C1 segment of cervical spinal cord (tissue), 14 donors: ENCODE data around the gene SYNJ2.
A peak's percentile ranks its signal among the peaks of the same experiment; 100 is the strongest.
"Not testable (repeated sequence)": the region's sequence is repeated elsewhere in the genome, so short reads cannot be mapped to it uniquely, and the experiment has no call there.

Experiments used
- DNase-seq, 14 donors: peaks; one replicate each; lab custom pipeline; 2025; lab: John Stamatoyannopoulos, UW

The SYNJ2 gene, protein sequence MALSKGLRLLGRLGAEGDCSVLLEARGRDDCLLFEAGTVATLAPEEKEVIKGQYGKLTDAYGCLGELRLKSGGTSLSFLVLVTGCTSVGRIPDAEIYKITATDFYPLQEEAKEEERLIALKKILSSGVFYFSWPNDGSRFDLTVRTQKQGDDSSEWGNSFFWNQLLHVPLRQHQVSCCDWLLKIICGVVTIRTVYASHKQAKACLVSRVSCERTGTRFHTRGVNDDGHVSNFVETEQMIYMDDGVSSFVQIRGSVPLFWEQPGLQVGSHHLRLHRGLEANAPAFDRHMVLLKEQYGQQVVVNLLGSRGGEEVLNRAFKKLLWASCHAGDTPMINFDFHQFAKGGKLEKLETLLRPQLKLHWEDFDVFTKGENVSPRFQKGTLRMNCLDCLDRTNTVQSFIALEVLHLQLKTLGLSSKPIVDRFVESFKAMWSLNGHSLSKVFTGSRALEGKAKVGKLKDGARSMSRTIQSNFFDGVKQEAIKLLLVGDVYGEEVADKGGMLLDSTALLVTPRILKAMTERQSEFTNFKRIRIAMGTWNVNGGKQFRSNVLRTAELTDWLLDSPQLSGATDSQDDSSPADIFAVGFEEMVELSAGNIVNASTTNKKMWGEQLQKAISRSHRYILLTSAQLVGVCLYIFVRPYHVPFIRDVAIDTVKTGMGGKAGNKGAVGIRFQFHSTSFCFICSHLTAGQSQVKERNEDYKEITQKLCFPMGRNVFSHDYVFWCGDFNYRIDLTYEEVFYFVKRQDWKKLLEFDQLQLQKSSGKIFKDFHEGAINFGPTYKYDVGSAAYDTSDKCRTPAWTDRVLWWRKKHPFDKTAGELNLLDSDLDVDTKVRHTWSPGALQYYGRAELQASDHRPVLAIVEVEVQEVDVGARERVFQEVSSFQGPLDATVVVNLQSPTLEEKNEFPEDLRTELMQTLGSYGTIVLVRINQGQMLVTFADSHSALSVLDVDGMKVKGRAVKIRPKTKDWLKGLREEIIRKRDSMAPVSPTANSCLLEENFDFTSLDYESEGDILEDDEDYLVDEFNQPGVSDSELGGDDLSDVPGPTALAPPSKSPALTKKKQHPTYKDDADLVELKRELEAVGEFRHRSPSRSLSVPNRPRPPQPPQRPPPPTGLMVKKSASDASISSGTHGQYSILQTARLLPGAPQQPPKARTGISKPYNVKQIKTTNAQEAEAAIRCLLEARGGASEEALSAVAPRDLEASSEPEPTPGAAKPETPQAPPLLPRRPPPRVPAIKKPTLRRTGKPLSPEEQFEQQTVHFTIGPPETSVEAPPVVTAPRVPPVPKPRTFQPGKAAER (N-terminal part only)

DNA sequence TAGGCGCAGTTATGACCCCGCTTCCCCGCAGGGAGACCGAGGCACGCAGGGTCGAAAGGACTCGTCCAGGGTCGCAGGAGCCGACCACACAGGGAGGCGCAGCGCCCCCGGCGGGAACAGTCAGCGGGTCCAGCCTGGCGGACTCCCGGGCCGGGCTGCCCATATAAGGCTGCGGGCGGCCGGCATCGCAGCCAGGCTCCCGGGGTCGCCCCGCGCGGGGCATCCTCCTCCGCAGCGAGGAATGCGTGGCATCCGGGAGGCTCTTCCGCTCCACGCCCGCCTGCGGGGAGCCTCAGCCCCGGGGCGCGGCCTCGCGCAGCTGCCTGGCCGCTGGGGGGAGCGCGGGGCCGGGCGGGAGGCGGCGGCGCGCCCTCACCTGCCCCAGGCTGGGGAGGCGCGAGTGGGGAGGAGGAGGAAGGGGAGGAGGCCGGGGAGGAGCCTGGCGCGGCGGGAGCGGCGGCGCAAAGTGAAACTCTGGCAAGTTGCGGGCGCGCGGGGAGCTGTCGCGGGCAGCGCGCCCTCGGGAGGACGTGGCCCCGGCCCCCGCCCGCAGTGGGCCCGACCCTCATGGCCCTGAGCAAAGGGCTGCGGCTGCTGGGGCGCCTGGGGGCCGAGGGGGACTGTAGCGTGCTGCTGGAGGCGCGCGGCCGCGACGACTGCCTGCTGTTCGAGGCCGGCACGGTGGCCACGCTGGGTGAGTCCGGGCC, at the start of gene SYNJ2:
SYNJ2 (plus strand) TSS at position 469 of the 707 bp plus-strand sequence; CDS start at position 568, 99 bp downstream.
- peak in 5 of 14 donors; percentile 38 to 67 (median 63) for DNase-seq

DNA sequence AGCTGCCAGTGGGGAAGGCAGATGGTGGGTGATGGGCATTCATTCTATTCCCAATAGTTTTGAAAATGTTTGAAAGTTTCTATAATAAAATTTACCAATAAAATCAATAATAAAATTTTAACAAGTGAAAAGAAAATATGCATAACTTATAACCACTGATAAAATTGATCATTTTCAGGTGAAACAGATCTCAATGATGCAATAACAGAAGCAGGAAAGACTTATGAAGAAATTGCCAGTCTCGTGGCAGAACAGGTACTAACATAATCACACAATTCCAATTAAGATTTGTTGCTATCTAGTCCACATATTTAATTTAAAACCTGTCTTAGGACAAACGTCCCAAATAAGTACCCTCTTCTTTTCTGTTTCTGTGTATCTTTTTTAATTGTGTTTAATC, 45.9 kb upstream of the SYNJ2 start:
- no peak for DNase-seq

DNA sequence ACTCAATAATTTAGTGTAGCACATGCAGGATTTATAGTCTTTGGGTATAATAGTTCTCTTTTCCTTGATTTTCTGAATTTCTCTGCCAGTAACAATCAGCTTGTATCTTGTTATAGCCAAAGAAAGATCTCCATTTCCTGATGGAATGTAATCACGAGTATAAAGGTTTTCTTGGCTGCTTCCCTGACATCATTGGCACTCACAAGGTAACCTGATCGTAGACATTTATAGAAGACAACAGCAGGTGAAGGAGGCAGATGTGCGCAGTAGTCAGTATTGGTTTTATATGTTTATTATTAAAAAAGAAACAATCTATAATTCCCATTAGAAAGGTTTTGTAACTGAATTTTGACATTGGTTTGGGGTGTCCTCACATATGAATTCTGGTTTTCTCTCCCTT, 44.3 kb upstream of the SYNJ2 start:
- DNase-seq, result no peak

DNA sequence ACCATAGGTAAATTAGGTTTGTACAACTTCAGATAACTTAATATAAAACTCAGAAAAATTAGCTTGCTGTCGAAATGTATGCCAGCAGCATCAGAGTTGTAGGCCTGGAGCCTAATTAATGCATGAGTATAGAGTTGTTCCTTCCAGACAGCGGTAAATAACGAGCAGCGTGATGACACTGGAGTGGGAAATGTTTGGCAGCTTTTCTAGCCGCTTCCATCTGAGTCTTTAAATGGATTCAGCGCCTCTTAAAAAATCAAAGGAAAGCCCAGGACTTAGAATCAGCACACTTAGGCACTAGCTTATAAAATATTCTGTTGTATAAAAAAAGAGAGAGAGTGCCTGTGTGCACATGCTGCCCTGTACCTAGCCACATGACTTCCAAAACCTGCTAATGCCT, 43.7 kb upstream of the SYNJ2 start:
- DNase-seq, result no peak

DNA sequence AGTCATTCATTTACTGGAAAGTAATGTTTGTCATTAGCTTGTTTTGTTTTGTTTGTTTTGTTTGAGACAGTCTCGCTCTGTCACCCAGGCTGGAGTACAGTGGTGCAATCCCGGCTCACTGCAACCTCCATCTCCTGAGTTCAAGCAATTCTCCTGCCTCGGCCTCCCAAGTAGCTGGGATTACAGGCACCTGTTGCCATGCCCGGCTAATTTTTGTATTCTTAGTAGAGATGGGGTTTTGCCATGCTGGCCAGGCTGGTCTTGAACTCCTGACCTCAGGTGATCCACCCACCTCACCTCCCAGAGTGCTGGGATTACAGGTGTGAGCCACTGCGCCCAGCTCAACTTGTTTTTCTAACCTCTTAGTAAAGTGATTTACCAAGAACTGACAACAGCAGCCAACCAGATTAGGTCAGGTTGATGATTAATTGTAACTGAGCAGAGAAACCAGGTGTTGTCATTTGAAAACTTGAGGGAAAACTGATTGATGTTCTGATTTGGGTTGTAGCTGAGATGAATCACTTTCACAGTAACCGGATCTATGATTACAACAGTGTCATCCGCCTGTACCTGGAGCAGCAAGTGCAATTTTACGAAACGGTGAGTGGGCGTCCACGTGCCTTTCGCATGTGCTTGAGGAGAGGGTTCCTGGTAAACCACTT, 41.2 kb upstream of the SYNJ2 start:
- DNase-seq, result not testable (repeated sequence)

DNA sequence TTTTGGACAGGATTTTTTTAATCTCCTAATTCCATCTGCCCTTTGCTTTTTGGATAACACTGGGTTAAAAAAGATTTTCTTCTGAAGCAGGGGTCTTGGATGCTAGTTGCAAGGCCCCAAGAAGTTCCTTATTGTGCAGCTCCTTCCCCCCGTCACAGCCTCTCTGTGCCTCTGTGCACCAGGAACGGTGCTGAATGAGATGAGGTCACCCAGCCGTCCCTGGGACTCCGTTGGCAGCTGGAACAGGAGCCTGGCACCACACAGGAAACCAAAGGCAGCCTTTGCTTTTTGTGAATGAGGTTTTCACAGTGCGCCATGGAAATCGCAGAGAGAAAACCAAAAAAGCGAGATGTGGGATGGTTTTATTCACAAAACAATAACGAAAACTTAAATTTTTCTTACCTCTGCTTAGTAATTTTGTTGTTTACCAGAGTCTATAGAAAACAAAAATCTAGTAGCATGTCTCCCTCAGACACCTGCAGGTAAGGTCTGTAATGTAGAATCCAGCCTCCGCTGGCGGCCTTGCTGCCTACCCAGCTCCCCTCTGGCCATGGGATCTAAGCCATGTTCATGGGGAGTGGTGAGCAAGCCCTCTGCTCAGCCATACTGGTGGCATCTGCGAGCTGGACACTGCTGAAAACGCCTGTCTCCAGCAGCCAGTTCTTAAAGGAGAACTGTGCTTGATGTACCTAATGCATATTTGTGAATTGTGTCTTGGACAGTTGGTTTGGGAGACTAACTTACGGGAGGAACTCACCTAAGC, 40.4 kb upstream of the SYNJ2 start:
- DNase-seq, result peak in 11 of 14 donors; percentile 30 to 79 (median 64)

DNA sequence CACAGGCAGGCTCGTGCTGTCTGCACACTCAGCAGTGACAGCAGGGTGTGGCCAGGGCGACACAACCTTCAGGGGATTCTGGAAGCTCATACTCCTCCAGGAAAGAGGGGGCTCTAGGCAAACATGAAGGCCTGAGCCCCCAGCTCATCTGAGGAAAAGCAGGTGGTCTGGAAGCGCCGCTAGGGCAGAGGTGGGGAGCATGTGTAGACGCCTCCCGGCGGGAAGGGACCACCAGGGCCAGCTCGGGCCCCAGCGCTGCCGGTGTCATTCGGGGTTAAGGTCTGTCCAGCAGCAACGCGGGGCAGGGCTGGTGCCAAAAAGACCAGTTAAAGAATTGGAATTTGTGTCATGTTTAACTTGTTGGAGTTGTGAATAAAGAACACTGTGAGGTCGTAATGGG, 39.3 kb upstream of the SYNJ2 start:
- no peak for DNase-seq

DNA sequence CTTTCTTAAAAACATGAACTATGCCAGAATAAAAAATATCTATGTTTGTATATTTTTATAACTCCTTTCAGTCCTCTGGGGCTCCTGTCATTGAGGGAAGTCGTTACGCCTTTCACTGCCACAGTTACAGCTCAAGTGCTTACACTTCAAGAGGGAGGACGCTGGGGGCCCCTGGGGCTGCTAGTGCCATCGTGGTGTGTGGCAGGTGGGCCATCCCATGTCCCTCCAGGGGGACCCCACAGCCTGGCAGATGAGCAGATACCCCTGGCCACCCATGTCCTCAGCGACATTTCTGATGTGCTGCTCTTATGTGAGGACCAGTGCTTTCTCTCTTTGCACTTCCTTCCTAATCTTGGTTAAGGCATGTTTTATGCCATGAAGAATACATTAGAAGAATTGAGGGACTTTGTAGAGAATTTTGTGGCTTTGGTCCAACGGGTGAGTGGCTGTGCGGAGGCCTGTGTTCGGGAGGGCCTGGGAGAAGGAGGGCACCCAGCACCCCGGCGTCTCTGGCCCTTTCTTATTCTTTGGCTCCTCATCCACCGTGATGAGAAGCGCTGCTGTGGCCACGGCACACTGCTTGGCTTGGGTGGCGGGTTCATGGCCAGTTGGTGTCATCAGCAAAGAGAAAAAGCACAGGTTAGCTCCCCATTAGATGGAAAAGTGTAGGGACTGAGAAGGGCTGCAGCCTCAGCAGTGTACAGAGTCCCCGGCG, 38.3 kb upstream of the SYNJ2 start:
- DNase-seq, result no peak

DNA sequence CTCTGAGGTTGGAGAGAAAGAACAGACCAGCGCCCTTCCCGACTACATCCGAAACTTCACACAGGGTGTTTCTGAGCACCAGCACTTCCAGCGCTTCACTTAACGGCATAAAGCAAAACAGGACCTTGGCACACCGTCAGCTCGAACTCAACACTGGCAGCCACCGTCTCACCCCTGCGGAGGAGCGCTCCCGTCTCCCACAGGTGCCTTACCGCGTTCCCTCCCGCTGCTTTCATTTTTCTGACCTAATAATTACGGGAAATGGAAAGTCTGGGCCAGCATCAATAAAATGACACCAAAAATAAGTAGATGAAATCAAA, 37.7 kb upstream of the SYNJ2 start:
- no peak for DNase-seq

DNA sequence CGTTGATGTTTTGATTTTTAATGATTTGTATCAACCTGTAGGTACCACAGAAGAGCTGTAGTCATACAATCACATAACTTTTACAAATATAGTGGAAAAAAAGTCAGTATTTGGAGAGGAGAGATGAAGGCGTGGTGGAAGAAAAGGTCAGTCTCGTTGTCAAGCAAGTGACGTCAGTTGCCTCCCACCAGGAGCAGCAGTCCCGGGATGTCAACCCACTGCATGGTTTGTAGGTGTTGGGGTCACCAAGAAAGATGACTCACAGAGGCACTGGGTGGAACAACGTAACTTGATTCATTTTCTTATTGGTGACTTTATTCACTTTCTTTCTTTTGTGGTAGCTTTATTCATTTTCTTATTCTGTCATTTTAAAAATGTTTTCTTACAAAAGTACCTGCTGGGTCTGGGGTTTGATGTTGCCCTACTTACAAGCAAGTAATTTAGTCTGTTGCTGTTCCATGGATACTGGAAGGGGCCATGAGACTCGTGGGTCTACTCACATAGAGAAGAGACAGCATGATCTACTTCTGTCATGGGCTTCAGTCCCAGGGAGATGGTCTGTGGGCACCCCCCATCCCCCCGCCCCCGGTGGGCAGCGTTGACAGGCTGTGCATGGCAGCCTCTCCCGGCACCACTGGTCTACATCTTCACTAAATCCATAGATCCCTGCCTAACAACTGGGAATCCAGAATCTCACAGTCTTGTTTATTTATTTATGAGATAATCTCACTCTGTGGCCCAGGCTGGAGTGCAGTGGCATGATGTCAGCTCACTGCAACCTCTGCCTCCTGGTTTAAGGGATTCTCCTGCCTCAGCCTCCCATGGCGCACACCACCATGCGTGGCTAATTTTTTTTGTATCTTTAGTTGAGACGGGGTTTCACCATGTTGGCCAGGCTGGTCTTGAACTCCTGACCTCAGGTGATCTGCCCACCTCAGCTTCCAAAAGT, 36.4 kb upstream of the SYNJ2 start:
- DNase-seq, result no peak

DNA sequence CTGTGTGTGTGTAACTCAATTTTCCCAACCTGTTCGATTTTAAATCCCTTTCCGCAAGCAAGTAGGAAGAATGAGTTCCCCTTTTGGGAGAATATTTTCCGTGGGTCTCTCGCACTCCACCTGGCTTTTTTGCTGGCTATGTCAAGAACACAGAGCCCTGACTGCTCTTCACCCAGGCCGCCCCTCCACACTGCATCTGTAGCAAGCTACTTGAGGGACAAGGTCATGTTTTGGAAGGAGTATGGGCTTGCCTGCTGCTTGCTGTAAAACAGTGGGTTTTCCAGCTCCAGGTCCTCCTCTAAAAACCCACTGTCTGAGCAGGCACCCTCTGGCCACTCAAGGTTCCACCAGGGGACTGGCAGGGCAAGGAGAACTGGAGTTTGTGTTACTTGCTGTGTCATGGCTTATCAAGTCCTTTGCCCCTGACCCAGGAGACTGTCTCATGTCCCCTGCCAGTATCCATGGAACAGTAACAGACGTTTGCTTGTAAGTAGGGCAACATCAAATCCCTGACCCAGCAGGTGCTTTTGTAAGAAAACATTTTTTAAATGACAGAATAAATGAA, 35.5 kb upstream of the SYNJ2 start:
- no peak for DNase-seq

DNA sequence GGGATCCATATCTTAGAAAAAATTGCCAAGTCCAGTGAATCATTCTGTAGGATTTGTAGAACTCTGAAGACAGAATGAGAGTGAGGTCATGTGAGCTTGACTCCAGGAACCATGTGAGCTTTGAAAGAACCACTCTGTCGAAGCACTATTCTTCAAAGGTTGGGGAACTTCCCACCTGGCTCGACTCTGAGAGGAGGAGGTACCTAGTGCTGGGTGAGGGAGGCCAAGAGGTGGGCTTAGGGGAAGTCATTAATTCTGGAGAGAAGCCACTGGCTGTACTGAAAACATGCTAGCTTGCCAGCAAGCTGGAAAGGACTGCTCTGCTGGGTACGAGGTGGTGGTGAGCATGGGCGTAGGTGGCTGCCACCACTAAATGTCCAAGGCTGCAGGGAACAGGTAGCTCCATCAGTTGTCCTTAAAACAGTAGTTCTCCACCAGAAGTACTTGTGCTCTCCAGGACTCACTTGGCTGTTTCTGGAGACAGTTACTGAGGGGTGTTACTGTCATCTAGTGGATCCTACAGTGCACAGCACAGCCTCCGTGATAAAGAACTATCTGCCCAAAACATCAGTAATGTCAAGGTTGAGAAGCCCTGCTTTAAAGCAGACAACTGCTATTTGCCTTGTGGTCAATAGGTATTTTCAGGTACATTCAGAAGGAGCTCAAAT, 34.7 kb upstream of the SYNJ2 start:
- peak in 2 of 14 donors; percentile 26 to 30 for DNase-seq

DNA sequence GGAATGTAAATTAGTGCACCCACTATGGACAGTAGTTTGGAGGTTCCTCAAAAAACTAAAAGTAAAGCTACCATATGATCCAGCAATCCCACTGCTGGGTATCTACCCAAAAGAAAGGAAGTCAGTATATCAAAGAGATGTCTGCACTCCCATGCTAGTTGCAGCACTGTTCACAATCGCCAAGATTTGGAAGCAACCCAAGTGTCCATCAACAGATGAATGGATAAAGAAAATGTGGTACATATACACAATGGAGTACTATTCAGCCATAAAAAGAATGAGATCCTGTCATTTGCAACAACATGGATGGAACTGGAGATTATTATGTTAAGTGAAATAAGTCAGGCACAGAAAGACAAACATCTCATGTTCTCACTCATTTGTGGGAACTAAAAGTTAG, 30.8 kb upstream of the SYNJ2 start:
- not testable (repeated sequence) for DNase-seq

DNA sequence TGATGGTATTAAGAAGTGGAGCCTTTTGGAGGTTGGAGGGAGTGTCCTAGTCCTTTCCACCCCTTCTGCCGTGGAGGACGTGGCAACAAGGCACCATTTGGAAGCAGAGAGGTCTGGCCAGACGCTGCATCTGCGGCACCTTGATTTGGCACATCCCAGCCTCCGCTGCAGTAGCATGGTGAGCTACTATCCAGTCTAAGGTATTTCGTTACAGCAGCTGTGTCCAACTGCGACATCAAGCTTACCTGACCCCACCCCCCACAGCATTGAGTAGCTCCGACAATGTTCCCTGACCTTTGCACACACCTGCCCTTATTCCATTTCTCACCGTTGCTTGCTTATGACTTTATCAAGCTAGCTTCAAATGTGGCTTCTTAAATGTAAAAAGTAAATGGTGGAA, 29.8 kb upstream of the SYNJ2 start:
- DNase-seq, result no peak

DNA sequence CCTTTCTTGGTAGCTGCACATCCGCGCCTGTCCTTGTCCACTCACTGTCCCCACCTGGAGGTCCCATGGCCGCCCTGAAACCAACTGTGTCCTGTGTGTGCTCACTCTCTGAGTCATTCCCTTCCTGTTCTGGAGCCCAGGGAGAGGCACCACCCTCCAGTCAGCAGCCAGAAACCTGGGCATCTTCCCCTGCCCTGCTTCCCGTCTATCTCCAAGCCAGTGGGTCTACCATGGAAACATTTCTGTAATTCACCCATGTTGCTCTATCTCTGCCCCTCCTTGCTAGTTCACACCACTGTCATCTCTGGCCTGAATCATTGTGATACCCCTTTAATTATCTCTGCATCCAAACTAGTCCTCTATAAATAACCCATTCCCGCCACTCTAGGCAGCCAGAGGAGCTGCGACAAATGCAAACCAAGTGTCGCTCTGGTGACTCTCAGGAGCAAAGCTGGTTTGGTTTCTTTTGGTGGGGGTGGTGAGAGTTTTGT, 28.8 kb upstream of the SYNJ2 start:
- no peak for DNase-seq

DNA sequence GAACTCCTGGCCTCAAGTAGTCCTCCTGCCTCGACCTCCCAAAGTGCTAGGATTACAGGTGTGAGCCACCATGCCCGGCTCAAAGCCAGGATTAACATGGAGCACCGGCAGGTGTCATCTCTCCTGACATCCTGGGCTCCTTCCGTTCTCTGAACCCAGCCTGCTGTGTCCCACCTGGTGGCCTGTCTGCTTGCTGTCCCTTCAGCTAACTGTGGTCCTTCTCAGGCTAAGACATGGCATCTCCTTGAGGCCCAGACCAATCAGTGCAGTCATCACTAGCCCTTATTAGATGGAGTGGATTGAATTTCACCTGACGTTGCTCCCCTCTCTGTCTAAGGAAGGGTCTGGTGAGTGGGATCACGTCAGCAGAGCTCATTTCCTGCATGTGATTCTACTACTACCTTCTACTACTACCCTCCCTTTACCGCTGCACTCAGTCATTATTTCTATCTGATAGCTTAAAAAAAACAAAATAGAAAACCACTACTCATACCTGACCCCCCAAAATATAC, 28.0 kb upstream of the SYNJ2 start:
- no peak for DNase-seq
